Right lung (tissue), 5 donors: ENCODE results near the gene FOXP2. TPM values are rescaled to one million over a fixed set of nuclear protein-coding genes. Genes with fewer than 3 reads are reported as not detected.

ENCODE experiments used
- DNase-seq, 2 donors: peaks; one replicate each; pipeline ENCODE4 v3.0.0-alpha.2; 2013
- polyA plus RNA-seq, 5 donors: library from polyadenylated mRNA; unstranded; fragments of 120-200 nt; gene quantifications; one replicate each; pipeline versions ENCODE4 v1.2.1 to v1.2.3, GENCODE V29; 2013; ENCODE audit warnings: inconsistent platforms in 1 of 5, low replicate concordance in 1 of 5; ENCODE audit not compliant: insufficient read length in 5 of 5, insufficient read depth in 1 of 5

The FOXP2 gene
- polyA plus RNA-seq, 5 donors = 28.5 to 82.1 (median 59.7) TPM

GRCh38 chr7:114653364-114654088 is 238.9 kb downstream of the FOXP2 start:
- no peak for DNase-seq

GRCh38 chr7:114656466-114656865 is 241.9 kb downstream of the FOXP2 start:
- DNase-seq = no peak

DNA sequence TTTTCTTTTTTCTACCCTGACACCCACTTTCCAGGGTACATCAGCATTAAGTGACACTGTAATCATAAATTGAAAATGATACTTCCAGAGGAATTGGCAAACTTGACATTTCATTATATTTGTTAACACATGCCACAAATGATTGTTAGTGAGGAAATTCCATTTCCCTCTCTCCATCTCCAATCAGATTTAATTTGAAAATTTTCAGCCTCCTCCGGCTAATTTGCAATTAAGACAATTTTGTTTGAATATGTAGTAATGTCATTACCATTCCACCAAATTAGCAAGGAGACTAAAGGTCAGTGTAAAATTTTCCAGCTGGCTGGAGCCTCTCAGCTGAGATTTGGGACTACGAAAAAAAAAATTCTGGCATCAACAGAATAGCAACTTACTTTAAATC is 242.7 kb downstream of the FOXP2 start:
- DNase-seq = no peak

DNA sequence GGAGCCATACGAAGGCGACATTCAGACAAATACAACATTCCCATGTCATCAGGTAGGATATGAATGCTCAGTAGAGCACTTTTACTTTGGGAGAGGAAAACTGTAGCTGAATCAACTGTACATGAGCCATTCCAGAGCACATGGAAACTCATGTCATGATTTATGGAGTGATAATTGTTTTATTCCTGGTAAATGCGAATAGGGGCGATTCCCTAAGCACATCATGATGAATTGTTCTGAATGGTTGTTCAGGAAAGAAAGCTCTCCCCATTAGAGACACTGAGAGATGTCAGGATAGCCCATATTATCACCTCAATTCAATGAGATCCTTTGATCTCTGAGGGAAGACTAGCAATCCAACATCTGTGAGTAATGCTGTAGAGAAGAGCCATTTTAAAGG is 243.6 kb downstream of the FOXP2 start:
- DNase-seq = no peak

GRCh38 chr7:114659409-114660125 is 245.0 kb downstream of the FOXP2 start:
- no peak for DNase-seq

DNA sequence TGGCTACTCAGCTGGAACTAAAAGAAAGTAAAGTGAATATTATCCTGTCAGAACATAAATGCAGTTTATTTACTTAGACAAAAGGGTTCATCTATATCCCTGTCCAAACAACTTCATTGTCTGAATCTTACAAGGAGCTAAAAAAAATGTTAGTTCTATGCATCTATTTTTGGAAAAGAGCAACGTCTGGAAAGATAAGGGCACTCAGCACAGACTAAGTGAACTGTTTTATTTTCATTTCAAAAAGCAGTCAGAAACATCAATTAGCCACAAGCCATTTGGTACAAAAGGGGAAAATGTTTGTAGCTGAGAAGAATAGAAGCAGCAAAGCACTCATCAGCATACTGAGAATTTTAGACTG is 245.5 kb downstream of the FOXP2 start:
- no peak for DNase-seq

- DNase-seq = no peak
Observed at GRCh38 chr7:114660753-114661152, 246.1 kb downstream of the FOXP2 start.

DNA sequence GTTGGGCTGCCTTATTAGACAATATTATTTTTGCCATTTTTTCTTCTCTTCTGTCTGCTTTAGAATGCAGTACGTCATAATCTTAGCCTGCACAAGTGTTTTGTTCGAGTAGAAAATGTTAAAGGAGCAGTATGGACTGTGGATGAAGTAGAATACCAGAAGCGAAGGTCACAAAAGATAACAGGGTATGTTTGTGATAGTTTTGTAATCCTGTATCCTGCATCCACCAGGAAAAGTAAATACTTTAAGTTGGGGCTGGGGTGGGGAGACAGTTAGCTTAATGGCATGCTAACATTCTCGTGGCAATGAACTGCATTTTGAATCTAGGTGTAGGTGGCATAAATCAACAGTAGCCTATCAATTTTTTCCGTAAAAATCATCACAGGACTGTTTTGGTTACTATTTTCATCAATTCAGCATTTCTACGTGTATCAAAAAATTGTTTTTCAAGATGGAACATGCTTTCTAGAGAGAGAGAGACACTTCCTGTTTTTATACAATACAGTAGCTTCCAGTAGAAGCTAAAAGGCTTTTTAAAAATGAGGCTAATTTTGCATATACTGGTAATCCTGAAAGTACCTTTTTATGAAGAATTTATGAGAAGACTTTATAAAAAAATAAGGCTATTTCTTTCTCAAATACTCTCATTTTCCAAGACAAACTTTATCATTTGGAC is 247.5 kb downstream of the FOXP2 start:
- no peak for DNase-seq

DNA sequence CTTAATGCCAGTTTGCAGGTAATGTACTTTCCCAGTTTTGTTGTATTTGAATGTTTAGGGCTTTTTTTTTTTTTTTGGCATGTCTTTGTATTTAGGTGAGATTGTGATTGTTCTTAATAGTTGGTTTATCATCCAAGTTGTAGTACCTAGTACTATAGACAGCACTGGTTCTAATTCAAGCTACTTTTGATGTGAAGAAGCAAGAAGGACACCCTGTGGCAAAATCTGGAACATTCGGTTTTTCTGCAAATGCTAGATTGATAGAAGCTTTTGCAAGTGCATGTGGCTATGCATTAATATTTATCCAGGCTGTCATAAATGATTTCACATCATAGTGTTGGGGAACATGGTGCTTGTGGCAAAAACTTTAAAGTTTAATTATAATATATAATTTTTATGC is 248.9 kb downstream of the FOXP2 start:
- peak in 1 of 2 donors; percentile 12 for DNase-seq

GRCh38 chr7:114670676-114671075 is 256.1 kb downstream of the FOXP2 start:
- DNase-seq = no peak

- no peak for DNase-seq
Observed at GRCh38 chr7:114671563-114672123, 257.0 kb downstream of the FOXP2 start.

DNA sequence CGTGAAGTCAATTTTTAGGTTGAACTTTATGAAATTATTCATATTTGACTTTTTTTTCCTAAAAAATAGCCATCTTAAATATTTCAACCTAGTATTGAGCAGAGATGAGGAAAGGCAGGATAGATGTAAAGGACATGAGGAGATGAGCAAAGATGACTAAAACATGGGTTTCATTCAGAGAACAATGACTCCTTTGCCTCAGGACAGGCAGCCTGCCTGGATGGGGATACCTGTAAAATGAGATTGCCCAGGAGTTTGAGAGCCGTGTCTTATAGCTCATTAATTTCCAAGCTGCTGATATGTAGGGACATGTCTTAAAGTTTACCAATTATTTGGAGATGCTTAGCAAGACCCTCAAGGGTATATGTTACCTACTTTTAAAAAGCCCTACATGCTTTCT is 263.5 kb downstream of the FOXP2 start:
- DNase-seq = no peak

GRCh38 chr7:114687238-114687637 is 272.6 kb downstream of the FOXP2 start:
- no peak for DNase-seq

- no peak for DNase-seq
Observed at GRCh38 chr7:114688443-114689055, 273.9 kb downstream of the FOXP2 start.

- no peak for DNase-seq
Observed at GRCh38 chr7:114689406-114689805, 274.8 kb downstream of the FOXP2 start.

DNA sequence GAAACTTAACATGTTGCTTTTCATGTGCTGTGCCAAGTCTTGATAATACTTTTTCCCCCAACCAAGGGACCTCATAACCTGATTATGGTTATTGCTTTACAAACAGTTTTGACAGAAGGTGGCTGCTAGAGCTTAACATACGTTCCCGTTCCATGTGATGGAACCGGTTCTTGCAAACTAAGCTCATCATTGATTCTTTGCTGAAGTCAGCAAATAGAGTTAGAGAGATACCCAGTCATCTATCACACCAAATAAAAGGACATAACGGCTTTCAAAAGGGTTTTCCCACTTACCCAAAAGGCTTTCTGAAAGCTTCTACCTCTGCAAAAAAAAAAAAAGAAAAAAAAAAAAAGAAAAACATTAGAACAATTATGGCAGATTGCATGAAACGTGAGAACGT is 277.0 kb downstream of the FOXP2 start:
- DNase-seq = no peak

- DNase-seq = no peak
Observed at GRCh38 chr7:114695182-114695581, 280.6 kb downstream of the FOXP2 start.

- no peak for DNase-seq
Observed at GRCh38 chr7:114700247-114700928, 285.8 kb downstream of the FOXP2 start.

GRCh38 chr7:114703677-114704076 is 289.1 kb downstream of the FOXP2 start:
- no peak for DNase-seq

GRCh38 chr7:114708646-114709045 is 294.0 kb downstream of the FOXP2 start:
- DNase-seq = no peak

DNA sequence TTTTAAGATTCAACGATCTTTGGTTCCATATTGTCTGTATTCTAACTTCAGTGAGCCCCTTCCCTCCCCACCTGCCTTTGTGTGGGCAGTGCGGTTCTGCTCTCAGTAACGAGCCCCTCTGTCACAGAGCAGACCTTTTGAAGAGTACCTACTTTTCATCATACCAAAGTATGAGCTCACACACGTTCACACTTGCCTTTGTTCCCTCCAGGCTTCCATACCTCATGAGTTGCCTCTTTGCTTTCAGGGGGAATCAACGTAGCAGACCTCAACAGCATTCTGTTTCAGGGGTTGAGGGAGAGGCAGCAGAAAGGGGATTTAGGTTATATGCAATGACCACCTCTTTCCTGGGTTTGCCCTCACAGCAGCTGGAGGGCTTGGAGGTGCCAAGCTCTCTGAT is 295.9 kb downstream of the FOXP2 start:
- no peak for DNase-seq

DNA sequence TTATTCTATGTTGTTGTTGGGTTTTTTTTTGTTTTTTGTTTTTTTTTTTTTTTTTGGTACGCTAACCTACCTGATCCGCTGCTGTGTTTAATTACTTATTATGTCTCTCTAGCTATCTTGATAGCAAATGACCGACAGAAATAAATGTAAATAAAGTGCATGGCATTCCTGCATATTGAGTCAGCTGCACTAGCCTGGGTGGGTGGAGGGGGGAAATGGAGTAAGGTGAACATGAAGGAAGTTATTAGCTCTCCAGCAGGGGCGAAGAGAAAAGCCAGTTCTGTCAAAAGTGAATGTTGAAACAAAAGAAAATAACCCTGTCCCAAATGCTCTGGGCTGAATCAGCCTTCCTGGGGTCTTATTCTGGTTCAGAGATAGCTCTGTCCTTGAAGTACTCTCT is 296.6 kb downstream of the FOXP2 start:
- DNase-seq = no peak
